KMS-11 (cell line): ENCODE measurements around the gene ZNF136.

ENCODE experiments used
- H2AFZ ChIP-seq: fragments of 200-600 bp; sonication (generic); 2 replicates; pipeline ENCODE4 v1.6.1; 2016; ENCODE audit warnings: antibody characterized with exemption, mixed run types, low read depth
- H3K27ac ChIP-seq: fragments of 200-600 bp; sonication (generic); 2 replicates; pipeline ENCODE4 v1.6.1; 2016; ENCODE audit warnings: mild to moderate bottlenecking, mixed run types
- H3K27me3 ChIP-seq: fragments of 200-600 bp; sonication (generic); 2 replicates; pipeline ENCODE4 v1.6.1; 2017; ENCODE audit warnings: mild to moderate bottlenecking, low read depth, mixed run types, moderate library complexity; ENCODE audit not compliant: insufficient read depth
- H3K36me3 ChIP-seq: fragments of 200-600 bp; sonication (generic); 2 replicates; pipeline ENCODE4 v1.6.1; 2017; ENCODE audit warnings: mild to moderate bottlenecking, mixed run types; ENCODE audit not compliant: insufficient read depth
- H3K4me1 ChIP-seq: fragments of 200-600 bp; sonication (generic); 2 replicates; pipeline ENCODE4 v1.6.1; 2016; ENCODE audit warnings: mild to moderate bottlenecking, low read depth, mixed run types; ENCODE audit not compliant: poor library complexity, severe bottlenecking
- H3K4me2 ChIP-seq: fragments of 200-600 bp; sonication (generic); 2 replicates; pipeline ENCODE4 v1.7.0; 2016; ENCODE audit warnings: mild to moderate bottlenecking, mixed run types
- H3K4me3 ChIP-seq: fragments of 200-600 bp; sonication (generic); IDR thresholded peaks from 2 replicates; pipeline ENCODE4 v1.6.1; 2017; ENCODE audit warnings: low read depth, low read length, mixed read lengths; ENCODE audit not compliant: insufficient read depth
- H3K79me2 ChIP-seq: fragments of 200-600 bp; sonication (generic); 2 replicates; pipeline ENCODE4 v1.6.1; 2016; ENCODE audit warnings: low read depth, mixed run types; ENCODE audit not compliant: insufficient read depth
- H3K9ac ChIP-seq: fragments of 200-600 bp; sonication (generic); 2 replicates; pipeline ENCODE4 v1.6.1; 2016; ENCODE audit warnings: mild to moderate bottlenecking, mixed run types
- H4K20me1 ChIP-seq: fragments of 200-600 bp; sonication (generic); 2 replicates; pipeline ENCODE4 v1.6.1; 2016; ENCODE audit warnings: mild to moderate bottlenecking, mixed run types; ENCODE audit not compliant: insufficient read depth
- TF ChIP-seq, protein P1 (sequence below): fragments of 200-600 bp; sonication (generic); conservative IDR thresholded peaks from 2 replicates; pipeline ENCODE4 v1.6.1; 2017; ENCODE audit warnings: low read depth, mild to moderate bottlenecking, antibody characterized with exemption, low read length, moderate library complexity, mixed read lengths

The ZNF136 gene

DNA sequence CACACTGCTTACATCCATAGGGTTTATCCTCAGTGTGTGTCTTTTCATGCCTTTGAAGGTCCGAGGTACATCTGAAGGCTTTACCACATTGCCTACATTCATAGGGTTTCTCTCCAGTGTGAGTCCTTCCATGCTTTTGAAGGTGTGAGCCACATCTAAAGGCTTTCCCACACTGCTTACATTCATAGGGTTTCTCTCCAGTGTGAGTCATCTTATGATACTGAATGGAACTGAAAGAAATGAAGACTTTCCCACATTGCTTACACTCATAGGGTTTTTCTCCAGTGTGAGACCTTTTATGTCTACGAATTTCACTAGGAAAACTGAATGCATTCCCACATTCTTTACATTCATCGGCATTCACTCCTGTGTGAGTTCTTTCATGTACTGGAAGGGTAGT is 29.8 kb upstream of the ZNF136 start:
- no peak overlapping the region for H3K27ac ChIP-seq
- TF ChIP-seq, protein P1, sequence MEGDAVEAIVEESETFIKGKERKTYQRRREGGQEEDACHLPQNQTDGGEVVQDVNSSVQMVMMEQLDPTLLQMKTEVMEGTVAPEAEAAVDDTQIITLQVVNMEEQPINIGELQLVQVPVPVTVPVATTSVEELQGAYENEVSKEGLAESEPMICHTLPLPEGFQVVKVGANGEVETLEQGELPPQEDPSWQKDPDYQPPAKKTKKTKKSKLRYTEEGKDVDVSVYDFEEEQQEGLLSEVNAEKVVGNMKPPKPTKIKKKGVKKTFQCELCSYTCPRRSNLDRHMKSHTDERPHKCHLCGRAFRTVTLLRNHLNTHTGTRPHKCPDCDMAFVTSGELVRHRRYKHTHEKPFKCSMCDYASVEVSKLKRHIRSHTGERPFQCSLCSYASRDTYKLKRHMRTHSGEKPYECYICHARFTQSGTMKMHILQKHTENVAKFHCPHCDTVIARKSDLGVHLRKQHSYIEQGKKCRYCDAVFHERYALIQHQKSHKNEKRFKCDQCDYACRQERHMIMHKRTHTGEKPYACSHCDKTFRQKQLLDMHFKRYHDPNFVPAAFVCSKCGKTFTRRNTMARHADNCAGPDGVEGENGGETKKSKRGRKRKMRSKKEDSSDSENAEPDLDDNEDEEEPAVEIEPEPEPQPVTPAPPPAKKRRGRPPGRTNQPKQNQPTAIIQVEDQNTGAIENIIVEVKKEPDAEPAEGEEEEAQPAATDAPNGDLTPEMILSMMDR: no peak
- H2AFZ ChIP-seq: no peak overlapping the region
- no peaks in the 10 kb centered on the region for H4K20me1 ChIP-seq
- H3K36me3 ChIP-seq: no peaks in the 10 kb centered on the region
- H3K27me3 ChIP-seq: no peaks in the 10 kb centered on the region
- no peaks in the 10 kb centered on the region for H3K79me2 ChIP-seq
- no peak overlapping the region for H3K4me3 ChIP-seq
- no peak overlapping the region for H3K4me2 ChIP-seq
- no peaks in the 10 kb centered on the region for H3K4me1 ChIP-seq
- H3K9ac ChIP-seq: no peak overlapping the region

DNA sequence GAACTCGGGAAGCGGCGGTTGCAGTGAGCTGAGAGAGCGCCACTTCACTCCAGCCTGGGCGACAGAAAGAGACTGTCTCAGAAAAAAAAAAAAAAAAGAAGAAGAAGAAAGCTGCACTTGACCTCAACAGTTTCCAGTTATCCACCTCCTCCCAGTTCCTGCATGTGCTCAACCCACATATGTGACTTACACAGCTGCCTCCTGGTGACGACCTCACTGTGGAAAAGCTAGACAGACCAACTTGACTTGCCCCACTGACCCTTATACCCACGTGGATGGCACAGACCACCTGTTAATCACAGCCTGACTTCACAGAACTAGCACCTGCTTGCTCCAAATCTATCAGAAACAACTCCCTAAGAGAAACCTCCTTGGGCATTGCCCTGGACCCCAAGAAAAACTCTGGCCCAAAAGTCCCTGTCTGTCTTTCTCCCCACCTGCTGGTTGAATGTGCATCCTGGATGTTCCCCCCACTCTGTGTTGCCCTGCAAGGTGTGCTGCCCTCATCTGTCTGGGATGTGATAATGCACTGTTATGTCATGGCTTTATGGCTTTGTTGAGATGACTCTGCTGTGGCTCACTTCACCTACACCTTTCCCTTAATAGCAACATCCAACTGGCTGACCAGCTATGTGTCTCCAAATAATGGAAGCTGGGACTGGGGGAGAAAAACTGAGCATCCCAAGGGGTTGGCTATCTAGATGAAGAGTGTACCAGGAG is 25.5 kb upstream of the ZNF136 start:
- H3K4me2 ChIP-seq: no peak overlapping the region
- no peaks in the 10 kb centered on the region for H4K20me1 ChIP-seq

DNA sequence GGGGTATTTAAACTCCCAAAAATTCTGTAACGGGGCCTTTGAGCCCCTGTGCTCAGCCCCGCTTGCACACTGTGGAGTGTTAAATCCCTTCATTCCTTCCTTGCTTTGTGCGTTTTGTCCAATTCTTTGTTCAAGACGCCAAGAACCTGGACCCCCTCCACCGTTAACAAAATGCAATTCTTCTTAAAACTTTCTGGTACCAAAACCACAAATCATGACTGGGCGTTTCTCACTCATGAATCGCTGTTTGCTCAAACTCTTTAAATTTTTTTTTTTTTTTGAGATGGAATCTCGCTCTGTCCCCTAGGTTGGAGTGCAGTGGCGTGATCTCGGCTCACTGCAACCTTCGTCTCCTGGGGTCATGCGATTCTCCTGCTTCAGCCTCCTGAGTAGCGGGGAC is 23.6 kb upstream of the ZNF136 start:
- TF ChIP-seq, protein P1: no peak
- no peak overlapping the region for H3K9ac ChIP-seq
- no peaks in the 10 kb centered on the region for H3K27me3 ChIP-seq
- H3K27ac ChIP-seq: no peak overlapping the region
- H4K20me1 ChIP-seq: no peaks in the 10 kb centered on the region
- peak overlapping the region; percentile 67; the same call in 1 of the 2 replicates for H3K4me2 ChIP-seq
- H2AFZ ChIP-seq: no peak overlapping the region
- no peak overlapping the region for H3K4me3 ChIP-seq
- no peaks in the 10 kb centered on the region for H3K79me2 ChIP-seq
- no peaks in the 10 kb centered on the region for H3K36me3 ChIP-seq
- H3K4me1 ChIP-seq: no peaks in the 10 kb centered on the region

More for the DNA sequence above, 25.5 kb upstream of the ZNF136 start:
- Histone ChIP-seq H3K36me3 (no peaks in the 10 kb centered on the region), H3K4me3 (no peak overlapping the region), H3K27me3 (no peaks in the 10 kb centered on the region), H2AFZ (no peak overlapping the region), H3K27ac (no peak overlapping the region), H3K9ac (no peak overlapping the region), H3K79me2 (no peaks in the 10 kb centered on the region), H3K4me1 (no peaks in the 10 kb centered on the region)
- TF ChIP-seq, protein P1: no peak

DNA sequence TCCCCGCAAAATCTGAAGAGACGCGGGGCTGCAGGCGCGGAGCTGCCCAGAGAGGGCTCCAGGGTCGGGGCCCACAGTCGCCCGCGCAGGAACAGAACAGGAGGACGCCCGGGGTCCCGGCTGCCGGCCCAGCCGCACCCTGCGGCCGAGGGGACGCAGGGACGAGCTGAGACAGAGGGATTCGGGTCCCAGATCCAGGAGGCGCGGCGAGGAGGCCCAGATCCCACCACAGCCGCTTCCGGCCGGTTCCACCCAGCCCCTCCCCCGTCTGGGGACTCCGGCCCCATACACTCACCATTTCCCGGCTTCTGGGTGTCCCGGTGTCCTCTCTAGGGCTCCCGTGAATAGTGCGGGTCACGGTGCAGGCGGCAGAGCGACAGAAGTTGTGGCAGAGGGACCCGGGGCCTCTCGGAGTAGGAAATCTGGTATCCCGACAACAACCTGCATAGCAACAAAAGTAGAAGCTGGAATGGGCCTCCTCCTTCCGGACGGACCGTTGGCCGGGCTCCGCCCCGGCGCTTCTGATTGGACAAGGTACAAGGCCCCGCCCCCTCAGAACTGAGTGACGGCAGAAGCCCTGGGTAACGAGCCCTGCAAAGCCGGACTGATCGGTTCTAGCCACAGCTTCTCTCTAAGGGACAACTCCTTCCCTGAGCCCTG is 22.9 kb upstream of the ZNF136 start, which contains the start of gene ZNF20:
Gene ZNF20 (minus strand): TSS at position 466 of the 660 bp plus-strand sequence. CDS start 168 bp downstream, at position 298.
- peak within 1 kb of the TSS; percentile 67 for H3K4me2 ChIP-seq
- no peaks in the 10 kb centered on the region for H3K4me1 ChIP-seq
- H3K9ac ChIP-seq: peak within 1 kb of the TSS; percentile 29; the same call in 1 of the 2 replicates
- no peak within 1 kb of the TSS for H3K4me3 ChIP-seq
- H3K36me3 ChIP-seq: no peaks in the 10 kb centered on the region
- TF ChIP-seq, protein P1: no peak
- H2AFZ ChIP-seq: peak within 1 kb of the TSS; percentile 81
- no peak within 1 kb of the TSS for H3K27ac ChIP-seq
- no peaks in the 10 kb centered on the region for H4K20me1 ChIP-seq
- H3K27me3 ChIP-seq: no peaks in the 10 kb centered on the region
- H3K79me2 ChIP-seq: no peaks in the 10 kb centered on the region
